GM12892 (cell line): Measurements from ENCODE around the gene OR12D1.

Experiments used
- POLR2A ChIP-seq: IDR thresholded peaks from 2 replicates; pipeline ENCODE4 v1.6.1; 2011; ENCODE audit warnings: low read depth, low read length, control low read depth
- POLR2AphosphoS5 ChIP-seq: IDR thresholded peaks from 2 replicates; pipeline ENCODE4 v1.6.1; 2011; ENCODE audit warnings: low read depth, low read length, control low read depth
- TAF1 ChIP-seq: IDR thresholded peaks from 2 replicates; pipeline ENCODE4 v1.6.1; 2011; ENCODE audit warnings: low read depth, mild to moderate bottlenecking, control low read depth, low read length, borderline replicate concordance

GRCh38 chr6:29376003-29376402 is 38.7 kb upstream of the OR12D1 start:
- TF ChIP-seq POLR2A = no peak
- TF ChIP-seq TAF1 = no peak
- no peak for TF ChIP-seq POLR2AphosphoS5
